SK-N-SH (cell line): ENCODE measurements around the gene RELN. TPM values are rescaled to one million over a fixed set of nuclear protein-coding genes. Genes with fewer than 3 reads are reported as not detected.

Source experiments
- CTCF ChIA-PET: fragments of 300-600, 350-600 bp; formaldehyde crosslinking; extraction: SDS; loops from one replicate; lab custom pipeline; 2021; lab: Yijun Ruan, JAX
- POLR2A ChIA-PET: fragments of 350-600 bp; sonication (Branson Sonifier 250); formaldehyde crosslinking; extraction: SDS; loops from one replicate; lab custom pipeline; 2020; ENCODE audit warnings: antibody characterized with exemption, inconsistent platforms; lab: Yijun Ruan, JAX
- DNase-seq: peaks from one replicate; pipeline ENCODE4 v3.0.0; 2012
- H2AFZ ChIP-seq: fragments of 200-600 bp; sonication (generic); 2 replicates; pipeline ENCODE4 v1.8.1; 2016; ENCODE audit warnings: antibody characterized with exemption, mild to moderate bottlenecking, low read depth
- H3F3A ChIP-seq: fragments of 200-600 bp; sonication (generic); replicated peaks from 2 replicates; pipeline ENCODE3; 2016; ENCODE audit warnings: antibody characterized with exemption, mild to moderate bottlenecking; ENCODE audit not compliant: insufficient read depth
- H3K27ac ChIP-seq, 2 experiments: fragments of 200-500 bp in 1 of 2; fragments of 200-600 bp in 1 of 2; sonication (Bioruptor generic) in 1 of 2; sonication (generic), shearing (Covaris generic) in 1 of 2; 2 replicates each; pipeline versions ENCODE4 v1.5.1 to v1.6.1; 2014 to 2016; ENCODE audit warnings: low read depth in 2 of 2, inconsistent platforms in 1 of 2, low read length in 1 of 2, mild to moderate bottlenecking in 1 of 2, mixed read lengths in 1 of 2
- H3K27me3 ChIP-seq: fragments of 200-600 bp; sonication (generic), shearing (Covaris generic); 2 replicates; pipeline ENCODE4 v1.6.1; 2016; ENCODE audit warnings: mixed run types; ENCODE audit not compliant: insufficient read depth
- H3K36me3 ChIP-seq, 2 experiments: fragments of 200-500 bp in 1 of 2; fragments of 200-600 bp in 1 of 2; sonication (Bioruptor generic) in 1 of 2; sonication (generic) in 1 of 2; replicated peaks in 1 of 2; 2 replicates each; pipeline versions ENCODE3 to v1.5.1; 2014 to 2016; ENCODE audit warnings: low read length in 1 of 2, mild to moderate bottlenecking in 1 of 2; ENCODE audit not compliant: insufficient read depth in 2 of 2, control insufficient read depth in 1 of 2
- H3K4me1 ChIP-seq, 2 experiments: fragments of 200-500 bp in 1 of 2; fragments of 200-600 bp in 1 of 2; sonication (Bioruptor generic) in 1 of 2; sonication (generic), shearing (Covaris generic) in 1 of 2; 2 replicates each; pipeline versions ENCODE4 v1.5.1 to v1.6.1; 2014 to 2016; ENCODE audit warnings: low read depth in 1 of 2, low read length in 1 of 2, mixed run types in 1 of 2; ENCODE audit not compliant: insufficient read depth in 2 of 2, control insufficient read depth in 1 of 2
- H3K4me2 ChIP-seq: fragments of 200-600 bp; sonication (generic), shearing (Covaris generic); 2 replicates; pipeline ENCODE4 v1.6.1; 2017; ENCODE audit warnings: mixed run types
- H3K4me3 ChIP-seq, 2 experiments: fragments of 200-500 bp in 1 of 2; fragments of 200-600 bp in 1 of 2; sonication (Bioruptor generic) in 1 of 2; sonication (generic), shearing (Covaris generic) in 1 of 2; 2 replicates each; pipeline versions ENCODE4 v1.5.1 to v1.8.1; 2014 to 2016; ENCODE audit warnings: low read depth in 2 of 2, inconsistent platforms in 1 of 2, low read length in 1 of 2, mild to moderate bottlenecking in 1 of 2, mixed read lengths in 1 of 2, moderate library complexity in 1 of 2
- H3K79me2 ChIP-seq: fragments of 200-600 bp; sonication (generic); 2 replicates; pipeline ENCODE4 v1.8.1; 2017; ENCODE audit warnings: mild to moderate bottlenecking; ENCODE audit not compliant: insufficient read depth
- H3K9ac ChIP-seq: fragments of 200-600 bp; sonication (generic); 2 replicates; pipeline ENCODE4 v1.6.1; 2017; ENCODE audit warnings: mixed run types
- H3K9me2 ChIP-seq: fragments of 200-600 bp; sonication (generic); 2 replicates; pipeline ENCODE4 v1.6.1; 2017; ENCODE audit warnings: mixed run types
- H3K9me3 ChIP-seq: fragments of 200-600 bp; sonication (generic); 2 replicates; pipeline ENCODE4 v1.6.1; 2017; ENCODE audit warnings: mixed run types, mild to moderate bottlenecking, moderate library complexity
- H4K20me1 ChIP-seq: fragments of 200-600 bp; sonication (generic); 2 replicates; pipeline ENCODE4 v1.6.1; 2017; ENCODE audit warnings: mild to moderate bottlenecking, mixed run types; ENCODE audit not compliant: insufficient read depth
- EP300 ChIP-seq, 2 experiments: IDR thresholded peaks; 2 replicates each; pipeline versions ENCODE4 v1.4.0 to v1.6.1; 2012; ENCODE audit warnings: borderline replicate concordance in 1 of 2, low read depth in 1 of 2, low read length in 1 of 2
- EZH2phosphoT487 ChIP-seq: fragments of 200-600 bp; sonication (generic); IDR thresholded peaks from 2 replicates; pipeline ENCODE4 v1.6.1; 2017; ENCODE audit warnings: low read depth, mixed run types, mild to moderate bottlenecking, antibody characterized with exemption, moderate library complexity, borderline replicate concordance
- FOSL2 ChIP-seq: IDR thresholded peaks from 2 replicates; pipeline ENCODE4 v1.4.0; 2012; ENCODE audit warnings: low read depth, mild to moderate bottlenecking, moderate library complexity, borderline replicate concordance
- FOXJ3 ChIP-seq: sonication (generic); formaldehyde crosslinking; IDR thresholded peaks from 2 replicates; pipeline ENCODE4 v1.5.1; 2020; ENCODE audit warnings: mild to moderate bottlenecking, missing genetic modification reagents
- GATA2 ChIP-seq: sonication (generic); formaldehyde crosslinking; IDR thresholded peaks from 2 replicates; pipeline ENCODE4 v1.5.0; 2020; ENCODE audit warnings: mild to moderate bottlenecking, missing genetic modification reagents
- MEF2A ChIP-seq: IDR thresholded peaks from 2 replicates; pipeline ENCODE4 v1.4.0; 2012; ENCODE audit warnings: low read depth, borderline replicate concordance
- NFIC ChIP-seq: IDR thresholded peaks from 2 replicates; pipeline ENCODE4 v1.4.0; 2012; ENCODE audit warnings: borderline replicate concordance
- SIN3A ChIP-seq: IDR thresholded peaks from 2 replicates; pipeline ENCODE4 v1.6.1; 2012; ENCODE audit warnings: low read depth, mild to moderate bottlenecking, low read length, moderate library complexity, borderline replicate concordance
- TAF1 ChIP-seq: IDR thresholded peaks from 2 replicates; pipeline ENCODE4 v1.6.1; 2012; ENCODE audit warnings: low read depth, mild to moderate bottlenecking, low read length, moderate library complexity, borderline replicate concordance
- YY1 ChIP-seq: IDR thresholded peaks from 2 replicates; pipeline ENCODE4 v1.4.0; 2012; ENCODE audit warnings: low read depth, mild to moderate bottlenecking
- WGBS: methylation state at CpG from one replicate; pipeline ENCODE4 v1.1.6; 2017; ENCODE audit warnings: low lambda C conversion rate; 5-methylcytosine and 5-hydroxymethylcytosine counted together
- polyA plus RNA-seq, 3 experiments: library from polyadenylated mRNA; depleted of rRNA; stranded (reverse); fragments of >200 nt; gene quantifications; 2 replicates each; pipeline ENCODE4 v1.2.3, GENCODE V29; 2012
- TF ChIP-seq, protein P1 (sequence below): IDR thresholded peaks from 2 replicates; pipeline ENCODE4 v1.4.0; 2012; ENCODE audit warnings: low read depth, borderline replicate concordance
- TF ChIP-seq, protein P2 (sequence below): fragments of 150-350 bp; IDR thresholded peaks from 2 replicates; pipeline ENCODE4 v1.6.1; 2017; ENCODE audit warnings: antibody characterized with exemption, low read length, low read depth, borderline replicate concordance
- TF ChIP-seq, protein P3 (sequence below): IDR thresholded peaks from 2 replicates; pipeline ENCODE4 v1.6.1; 2012; ENCODE audit warnings: mild to moderate bottlenecking, low read depth, low read length, moderate library complexity
- TF ChIP-seq, protein P4 (sequence below): IDR thresholded peaks from 2 replicates; pipeline ENCODE4; 2012

The RELN gene
- polyA plus RNA-seq, 1 of the 3 experiments (the other 2 are of a cell fraction) = 0.02 TPM

DNA sequence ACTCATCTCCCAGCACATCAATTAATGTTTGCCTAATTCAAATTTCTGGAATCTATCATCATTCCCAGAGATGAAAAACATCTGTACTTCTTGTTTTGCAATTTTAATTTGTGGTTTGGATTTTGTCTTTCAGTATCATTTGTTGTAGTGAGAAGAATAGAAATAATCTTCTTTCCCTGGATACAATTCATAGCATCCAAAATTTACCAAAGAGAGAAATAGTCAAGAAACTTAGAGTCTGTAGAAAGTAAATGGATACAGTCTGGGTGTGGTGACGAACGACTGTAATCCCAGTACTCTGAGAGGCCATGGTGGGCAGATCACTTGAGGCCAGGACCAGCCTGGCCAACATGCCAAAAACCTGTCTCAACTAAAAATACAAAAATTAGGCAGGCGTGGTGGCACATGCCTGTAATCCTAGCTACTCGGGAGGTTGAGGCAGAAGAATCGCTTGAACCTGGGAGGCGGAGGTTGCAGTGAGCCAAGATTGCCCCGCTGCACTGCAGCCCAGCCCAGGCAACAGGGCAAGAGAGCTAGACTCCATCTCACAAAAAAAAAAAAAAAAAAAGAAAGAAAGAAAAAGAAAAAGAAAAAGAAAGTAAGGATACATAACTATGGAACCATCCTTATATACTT lies 193.0 kb downstream of the RELN start:
- TF ChIP-seq FOXJ3 (CRISPR knock-in tag) (no peak), MEF2A (no peak)
- Histone ChIP-seq H3K9me3 (no peaks in the 10 kb centered on the region), H3K4me3 (no peak overlapping the region), H2AFZ (no peak overlapping the region), H3K36me3 (no peaks in the 10 kb centered on the region), H3K27ac (no peak overlapping the region), H3K9me2 (no peaks in the 10 kb centered on the region), H3K9ac (no peak overlapping the region), H3K79me2 (no peaks in the 10 kb centered on the region), H4K20me1 (no peaks in the 10 kb centered on the region), H3F3A (no peaks in the 10 kb centered on the region), H3K4me1 (peaks cover 0 to 5% of the 10 kb centered on the region in 2 experiments; a peak in 2 of 4 replicates), H3K27me3 (no peaks in the 10 kb centered on the region), H3K4me2 (no peak overlapping the region)
- ChIA-PET CTCF (interaction anchor here (1.2 kb wide), 1 partner anchor 17 kb away, joined by 3 read pairs; no protein-coding TSS in a partner anchor), POLR2A (no interaction called here)
- 76% methylated on average over 7 of the region's 7 CpGs for WGBS
- DNase-seq = no peak

DNA sequence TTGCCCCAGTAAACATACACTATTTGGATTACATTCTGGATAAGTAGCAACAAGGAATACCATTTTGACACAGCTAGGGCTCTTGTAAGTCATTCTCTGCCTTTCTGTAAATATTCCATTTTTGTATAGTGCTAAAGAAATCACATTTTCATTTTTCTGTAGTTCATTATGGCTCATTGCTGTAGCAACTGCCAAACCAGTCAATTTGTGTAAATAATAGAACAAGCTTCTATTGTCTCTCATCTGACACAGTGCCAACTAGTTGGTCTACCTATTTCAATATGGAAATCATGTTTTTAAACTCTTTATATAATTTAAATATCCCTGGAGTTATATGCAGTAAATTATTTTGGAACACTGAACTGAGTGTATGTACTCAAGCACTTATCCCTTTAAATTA lies 193.7 kb downstream of the RELN start:
- Histone ChIP-seq H4K20me1 (no peaks in the 10 kb centered on the region), H3K4me2 (no peak overlapping the region), H3K9ac (no peak overlapping the region), H3K36me3 (no peaks in the 10 kb centered on the region), H3K4me1 (peaks cover 0 to 5% of the 10 kb centered on the region in 2 experiments; a peak in 2 of 4 replicates), H3K4me3 (no peak overlapping the region), H3F3A (no peaks in the 10 kb centered on the region), H3K27ac (no peak overlapping the region), H3K9me2 (no peaks in the 10 kb centered on the region), H3K9me3 (no peaks in the 10 kb centered on the region), H3K79me2 (no peaks in the 10 kb centered on the region), H2AFZ (no peak overlapping the region), H3K27me3 (no peaks in the 10 kb centered on the region)
- no peak for DNase-seq
- ChIA-PET CTCF (interaction anchor here (1.2 kb wide), 1 partner anchor 17 kb away, joined by 3 read pairs; no protein-coding TSS in a partner anchor), POLR2A (no interaction called here)
- no peak for TF ChIP-seq TAF1
- TF ChIP-seq, protein P1, sequence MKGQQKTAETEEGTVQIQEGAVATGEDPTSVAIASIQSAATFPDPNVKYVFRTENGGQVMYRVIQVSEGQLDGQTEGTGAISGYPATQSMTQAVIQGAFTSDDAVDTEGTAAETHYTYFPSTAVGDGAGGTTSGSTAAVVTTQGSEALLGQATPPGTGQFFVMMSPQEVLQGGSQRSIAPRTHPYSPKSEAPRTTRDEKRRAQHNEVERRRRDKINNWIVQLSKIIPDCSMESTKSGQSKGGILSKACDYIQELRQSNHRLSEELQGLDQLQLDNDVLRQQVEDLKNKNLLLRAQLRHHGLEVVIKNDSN = no peak
- no peak for TF ChIP-seq EP300 (IDR thresholded peaks at IDR 0.05; ENCODE audit: borderline replicate concordance in 1 of 2, low read depth in 1 of 2, low read length in 1 of 2)
- TF ChIP-seq, protein P2, sequence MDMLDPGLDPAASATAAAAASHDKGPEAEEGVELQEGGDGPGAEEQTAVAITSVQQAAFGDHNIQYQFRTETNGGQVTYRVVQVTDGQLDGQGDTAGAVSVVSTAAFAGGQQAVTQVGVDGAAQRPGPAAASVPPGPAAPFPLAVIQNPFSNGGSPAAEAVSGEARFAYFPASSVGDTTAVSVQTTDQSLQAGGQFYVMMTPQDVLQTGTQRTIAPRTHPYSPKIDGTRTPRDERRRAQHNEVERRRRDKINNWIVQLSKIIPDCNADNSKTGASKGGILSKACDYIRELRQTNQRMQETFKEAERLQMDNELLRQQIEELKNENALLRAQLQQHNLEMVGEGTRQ = no peak
- TF ChIP-seq SIN3A = no peak
- no peak for TF ChIP-seq EZH2phosphoT487
- TF ChIP-seq, protein P3, sequence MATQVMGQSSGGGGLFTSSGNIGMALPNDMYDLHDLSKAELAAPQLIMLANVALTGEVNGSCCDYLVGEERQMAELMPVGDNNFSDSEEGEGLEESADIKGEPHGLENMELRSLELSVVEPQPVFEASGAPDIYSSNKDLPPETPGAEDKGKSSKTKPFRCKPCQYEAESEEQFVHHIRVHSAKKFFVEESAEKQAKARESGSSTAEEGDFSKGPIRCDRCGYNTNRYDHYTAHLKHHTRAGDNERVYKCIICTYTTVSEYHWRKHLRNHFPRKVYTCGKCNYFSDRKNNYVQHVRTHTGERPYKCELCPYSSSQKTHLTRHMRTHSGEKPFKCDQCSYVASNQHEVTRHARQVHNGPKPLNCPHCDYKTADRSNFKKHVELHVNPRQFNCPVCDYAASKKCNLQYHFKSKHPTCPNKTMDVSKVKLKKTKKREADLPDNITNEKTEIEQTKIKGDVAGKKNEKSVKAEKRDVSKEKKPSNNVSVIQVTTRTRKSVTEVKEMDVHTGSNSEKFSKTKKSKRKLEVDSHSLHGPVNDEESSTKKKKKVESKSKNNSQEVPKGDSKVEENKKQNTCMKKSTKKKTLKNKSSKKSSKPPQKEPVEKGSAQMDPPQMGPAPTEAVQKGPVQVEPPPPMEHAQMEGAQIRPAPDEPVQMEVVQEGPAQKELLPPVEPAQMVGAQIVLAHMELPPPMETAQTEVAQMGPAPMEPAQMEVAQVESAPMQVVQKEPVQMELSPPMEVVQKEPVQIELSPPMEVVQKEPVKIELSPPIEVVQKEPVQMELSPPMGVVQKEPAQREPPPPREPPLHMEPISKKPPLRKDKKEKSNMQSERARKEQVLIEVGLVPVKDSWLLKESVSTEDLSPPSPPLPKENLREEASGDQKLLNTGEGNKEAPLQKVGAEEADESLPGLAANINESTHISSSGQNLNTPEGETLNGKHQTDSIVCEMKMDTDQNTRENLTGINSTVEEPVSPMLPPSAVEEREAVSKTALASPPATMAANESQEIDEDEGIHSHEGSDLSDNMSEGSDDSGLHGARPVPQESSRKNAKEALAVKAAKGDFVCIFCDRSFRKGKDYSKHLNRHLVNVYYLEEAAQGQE = no peak
- TF ChIP-seq NFIC = no peak
- TF ChIP-seq FOSL2 = no peak
- TF ChIP-seq, protein P4, sequence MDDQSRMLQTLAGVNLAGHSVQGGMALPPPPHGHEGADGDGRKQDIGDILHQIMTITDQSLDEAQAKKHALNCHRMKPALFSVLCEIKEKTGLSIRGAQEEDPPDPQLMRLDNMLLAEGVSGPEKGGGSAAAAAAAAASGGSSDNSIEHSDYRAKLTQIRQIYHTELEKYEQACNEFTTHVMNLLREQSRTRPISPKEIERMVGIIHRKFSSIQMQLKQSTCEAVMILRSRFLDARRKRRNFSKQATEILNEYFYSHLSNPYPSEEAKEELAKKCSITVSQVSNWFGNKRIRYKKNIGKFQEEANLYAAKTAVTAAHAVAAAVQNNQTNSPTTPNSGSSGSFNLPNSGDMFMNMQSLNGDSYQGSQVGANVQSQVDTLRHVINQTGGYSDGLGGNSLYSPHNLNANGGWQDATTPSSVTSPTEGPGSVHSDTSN = no peak
- no peak for TF ChIP-seq GATA2 (CRISPR knock-in tag)
- TF ChIP-seq YY1 = no peak
